Fibroblast of pulmonary artery (primary cell): ENCODE measurements around the gene PAK6.

Experiments
- DNase-seq: peaks from one replicate; pipeline ENCODE4 v3.0.0-alpha.2; 2010; ENCODE audit warnings: low read depth
- H3K4me3 ChIP-seq: replicated peaks from 2 replicates; pipeline ENCODE4 v1.5.1; 2011; ENCODE audit warnings: low read depth, mild to moderate bottlenecking, control low read depth, low read length, moderate library complexity
- TF ChIP-seq, protein P1 (sequence below): IDR thresholded peaks from 2 replicates; pipeline ENCODE4 v1.5.1; 2011; ENCODE audit warnings: mild to moderate bottlenecking, control low read depth, low read length, inconsistent platforms; ENCODE audit errors: missing control alignments

Gene PAK6

DNA sequence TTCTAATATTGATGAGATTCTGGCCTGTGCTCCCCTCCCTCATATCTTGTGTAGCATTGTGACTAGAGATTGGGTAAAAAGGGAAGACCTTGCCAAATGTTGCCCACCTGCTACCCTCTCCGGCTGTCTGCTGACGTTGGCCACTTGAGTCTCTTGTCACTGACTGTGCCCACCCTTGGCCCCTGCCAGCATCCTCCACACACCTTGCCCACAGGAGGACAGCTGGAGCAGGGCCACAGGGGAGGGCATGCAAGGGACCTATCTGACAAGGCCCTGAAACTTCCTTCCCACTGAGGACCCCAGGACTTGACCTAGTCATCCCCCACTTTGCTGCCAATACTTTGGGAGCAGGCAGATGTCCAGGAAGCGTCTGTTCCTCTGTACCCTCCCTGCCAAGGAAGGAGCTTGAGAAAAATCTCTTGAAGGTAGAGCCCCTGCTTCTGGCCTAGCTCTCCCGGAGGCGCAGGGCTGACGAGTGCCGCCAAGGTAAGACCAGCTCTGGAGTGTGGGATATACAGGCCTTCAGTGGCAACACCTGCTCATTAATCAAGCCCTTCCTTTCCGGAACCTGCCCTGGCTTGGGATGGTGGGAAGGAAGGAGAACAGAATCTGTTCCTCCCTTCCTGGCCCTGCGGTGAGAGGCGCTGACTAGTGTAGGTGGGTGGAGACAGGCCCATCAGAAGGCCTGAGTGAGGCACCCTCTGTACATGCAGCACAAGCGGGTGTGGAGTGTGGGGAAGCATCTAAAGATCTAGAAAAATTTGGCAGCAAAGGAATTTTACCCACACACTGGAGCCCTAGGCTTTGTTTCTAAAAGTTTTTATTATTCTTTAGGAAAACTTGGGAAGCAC lies 4.9 kb upstream of the PAK6 start:
- DNase-seq: no peak
- TF ChIP-seq, protein P1, sequence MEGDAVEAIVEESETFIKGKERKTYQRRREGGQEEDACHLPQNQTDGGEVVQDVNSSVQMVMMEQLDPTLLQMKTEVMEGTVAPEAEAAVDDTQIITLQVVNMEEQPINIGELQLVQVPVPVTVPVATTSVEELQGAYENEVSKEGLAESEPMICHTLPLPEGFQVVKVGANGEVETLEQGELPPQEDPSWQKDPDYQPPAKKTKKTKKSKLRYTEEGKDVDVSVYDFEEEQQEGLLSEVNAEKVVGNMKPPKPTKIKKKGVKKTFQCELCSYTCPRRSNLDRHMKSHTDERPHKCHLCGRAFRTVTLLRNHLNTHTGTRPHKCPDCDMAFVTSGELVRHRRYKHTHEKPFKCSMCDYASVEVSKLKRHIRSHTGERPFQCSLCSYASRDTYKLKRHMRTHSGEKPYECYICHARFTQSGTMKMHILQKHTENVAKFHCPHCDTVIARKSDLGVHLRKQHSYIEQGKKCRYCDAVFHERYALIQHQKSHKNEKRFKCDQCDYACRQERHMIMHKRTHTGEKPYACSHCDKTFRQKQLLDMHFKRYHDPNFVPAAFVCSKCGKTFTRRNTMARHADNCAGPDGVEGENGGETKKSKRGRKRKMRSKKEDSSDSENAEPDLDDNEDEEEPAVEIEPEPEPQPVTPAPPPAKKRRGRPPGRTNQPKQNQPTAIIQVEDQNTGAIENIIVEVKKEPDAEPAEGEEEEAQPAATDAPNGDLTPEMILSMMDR: no peak
- no peak overlapping the region for H3K4me3 ChIP-seq

DNA sequence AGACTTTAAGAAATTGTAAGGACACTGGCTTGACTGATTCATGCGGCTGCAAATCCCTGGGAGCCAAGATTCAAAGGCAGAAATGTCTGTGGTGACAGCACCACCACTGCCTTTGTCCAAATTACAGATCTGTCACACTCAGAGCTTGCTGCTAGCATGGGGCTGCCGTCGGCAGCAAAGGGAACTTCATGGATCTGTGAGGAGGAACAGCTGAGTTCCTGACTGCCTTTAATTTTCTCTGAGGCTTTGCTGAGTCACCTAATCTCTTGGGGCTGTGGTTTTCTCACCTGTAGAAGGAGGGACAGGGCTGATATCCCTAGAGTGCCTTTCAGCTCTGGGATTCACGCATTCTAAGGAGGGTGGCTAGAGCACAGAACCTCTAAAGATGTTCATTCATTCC lies 4.1 kb upstream of the PAK6 start:
- TF ChIP-seq, protein P1: no peak
- no peak overlapping the region for H3K4me3 ChIP-seq
- no peak for DNase-seq

DNA sequence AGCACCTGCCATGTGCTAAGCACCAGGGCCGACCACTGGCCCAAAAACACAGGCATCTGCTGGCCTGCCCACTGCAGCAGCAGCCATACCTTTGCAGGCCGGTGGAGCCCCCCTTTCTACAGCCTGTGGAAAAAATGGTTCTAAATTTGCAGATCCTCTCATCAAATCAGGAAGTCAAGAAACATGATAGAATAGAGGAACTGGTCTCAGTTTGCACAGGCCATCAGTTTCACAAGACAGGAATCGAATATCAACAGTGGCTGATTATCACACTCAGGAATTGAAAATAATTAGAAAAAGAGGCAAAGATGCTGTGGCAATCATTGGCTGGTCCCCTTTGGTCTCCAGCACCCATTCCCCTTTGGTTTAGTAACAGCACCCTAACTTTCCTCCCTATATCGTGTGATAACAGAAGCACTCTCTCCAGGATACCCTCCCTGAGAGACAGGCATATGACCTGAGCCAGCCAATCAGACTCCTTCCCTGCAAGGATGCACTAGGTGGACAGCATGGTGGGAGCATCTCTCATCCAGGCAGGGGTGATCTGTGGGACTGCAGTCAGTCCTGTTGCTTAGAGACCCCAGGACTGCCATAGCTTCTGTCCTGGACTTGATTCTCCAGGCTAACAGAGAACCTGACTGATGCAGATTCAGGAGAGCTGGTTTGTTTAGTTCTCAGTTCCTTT lies 3.5 kb upstream of the PAK6 start:
- TF ChIP-seq, protein P1: no peak
- no peak for DNase-seq
- H3K4me3 ChIP-seq: no peak overlapping the region

DNA sequence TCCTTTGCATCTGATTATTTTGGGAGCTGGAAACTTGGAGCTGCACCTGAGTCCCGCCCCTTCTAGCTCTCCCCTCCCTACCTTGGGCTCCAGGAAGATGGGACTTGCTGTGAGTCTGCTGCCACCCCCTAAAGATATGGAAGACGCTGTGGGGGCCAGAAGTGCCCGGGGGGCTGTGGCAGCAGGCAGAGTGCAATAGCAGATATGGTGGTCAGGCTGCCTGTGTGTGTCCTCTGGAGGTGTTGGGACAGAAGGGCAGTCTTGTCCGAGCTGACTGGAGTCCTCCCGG lies 485 bp downstream of the PAK6 start:
- peak overlapping the region; percentile 36 for H3K4me3 ChIP-seq
- TF ChIP-seq, protein P1: no peak
- DNase-seq: no peak

DNA sequence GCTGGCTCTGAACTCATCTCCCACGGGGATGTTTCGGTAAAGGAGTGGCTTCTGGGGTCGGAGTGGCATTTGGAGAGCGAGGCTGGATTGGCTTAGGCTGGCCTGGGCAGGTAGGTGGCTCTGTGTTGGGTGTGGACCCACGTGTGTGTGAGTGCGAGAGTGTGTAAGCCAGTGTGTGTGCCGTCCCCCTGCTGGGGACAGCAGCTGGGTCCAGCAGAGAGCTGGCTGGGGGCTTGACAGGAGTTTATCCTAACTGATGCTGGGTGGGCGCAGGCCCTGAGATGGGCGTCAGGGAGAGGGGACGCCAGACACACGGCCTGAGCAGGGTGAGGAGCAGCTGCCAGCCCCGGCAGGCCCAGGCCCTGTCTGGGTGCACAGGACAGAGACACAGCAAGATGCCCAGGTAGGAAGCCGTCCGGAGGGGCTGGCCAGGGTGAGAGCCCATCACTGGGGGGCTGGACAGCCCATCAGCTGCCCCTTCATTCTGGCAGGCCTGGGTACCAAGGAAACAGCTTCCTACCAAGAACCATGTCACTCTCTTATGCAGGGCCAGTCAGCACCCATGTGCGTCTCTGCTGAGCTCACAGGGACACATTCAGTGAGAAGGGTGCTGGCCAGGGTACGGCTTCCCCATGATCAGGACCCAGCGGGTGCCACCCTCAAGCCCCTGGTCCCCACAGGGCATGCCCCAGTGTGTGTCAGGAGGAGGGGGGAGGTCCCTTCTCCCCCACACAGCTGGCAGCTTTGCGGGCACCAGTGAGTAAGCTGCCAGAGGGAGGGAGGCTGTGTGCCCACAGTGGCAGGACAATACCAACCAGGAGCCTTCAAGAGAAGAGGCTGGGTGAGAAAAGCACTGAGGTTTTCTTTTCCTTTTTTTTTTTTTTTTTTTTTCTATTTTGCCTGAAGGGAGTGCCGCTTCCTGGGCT lies 1.1 kb downstream of the PAK6 start:
- H3K4me3 ChIP-seq: no peak overlapping the region
- TF ChIP-seq, protein P1: no peak
- DNase-seq: no peak

DNA sequence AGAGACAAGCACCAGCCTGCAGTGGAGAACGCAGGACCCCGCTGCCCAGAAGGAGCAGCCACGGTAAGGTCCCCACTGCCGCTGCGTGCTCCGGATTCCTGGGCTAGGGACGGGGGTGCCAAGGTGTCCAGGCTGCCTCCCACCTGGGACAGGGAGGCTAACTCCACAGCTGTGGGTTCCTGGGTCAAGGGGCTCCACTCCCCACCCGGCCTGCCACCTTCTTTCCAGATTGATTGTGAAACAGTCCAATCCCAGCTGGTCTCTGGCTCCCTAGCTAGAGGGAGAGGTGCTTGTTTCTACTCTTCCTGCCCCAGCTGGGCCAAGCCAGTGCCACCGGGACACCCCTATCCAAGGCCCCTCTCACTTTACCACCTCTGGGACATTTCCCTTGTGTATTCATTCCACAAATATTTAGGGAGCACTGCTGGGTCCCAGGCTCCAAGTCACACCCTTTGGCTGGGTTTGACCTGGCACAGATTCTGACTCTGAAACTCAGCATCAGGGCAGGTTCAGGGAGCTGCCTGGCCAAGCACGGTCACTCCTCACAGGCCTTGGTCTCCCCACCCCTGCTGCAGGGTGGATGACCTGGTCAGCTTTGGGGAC lies 1.9 kb downstream of the PAK6 start:
- no peak overlapping the region for H3K4me3 ChIP-seq
- no peak for DNase-seq
- TF ChIP-seq, protein P1: no peak
